K562 (cell line): ENCODE results near the gene ZMIZ1. TPM values are rescaled to one million over a fixed set of nuclear protein-coding genes. Genes with fewer than 3 reads are reported as not detected.

ENCODE experiments used
- ATAC-seq: fragments of 200-7000 bp; cut with Tn5 transposase; 3 replicates; pipeline ENCODE4 v1.9.1; 2020; ENCODE audit warnings: moderate library complexity
- BruUV-seq: library from RNA; stranded (reverse); fragments of 400-500 nt; replicated peaks from 2 replicates; lab custom pipeline; 2021; lab: Mats Ljungman, UMichigan
- CTCF ChIA-PET: fragments of 300-600 bp; formaldehyde crosslinking; extraction: SDS; loops from one replicate; lab custom pipeline; 2021; ENCODE audit warnings: low intra/inter-chr PET ratio; lab: Yijun Ruan, JAX
- POLR2A ChIA-PET: fragments of 300-600, 350-650 bp; sonication (Branson Sonifier 250); formaldehyde crosslinking; extraction: SDS; loops from one replicate; lab custom pipeline; 2021; ENCODE audit warnings: antibody characterized with exemption, inconsistent platforms; lab: Yijun Ruan, JAX
- DNase-seq, 4 experiments: peaks; one replicate each; pipeline versions ENCODE4 v3.0.0 to v3.0.0-alpha.2; 2011 to 2018; ENCODE audit warnings: low spot score in 3 of 4, mixed read lengths in 3 of 4; ENCODE audit errors: extremely low read depth in 1 of 4
- FAIRE-seq: peaks from 2 replicates; lab custom pipeline; 2011; peaks lifted over from hg19 to GRCh38; lab: Jason Lieb, UNC
- H2AFZ ChIP-seq: 2 replicates; pipeline ENCODE4 v1.6.0; 2011; ENCODE audit warnings: low read depth, low read length, control low read depth, inconsistent platforms
- H3K27ac ChIP-seq: fragments of 200-600 bp; 3 replicates; pipeline ENCODE4 v1.8.0; 2011; ENCODE audit warnings: low read depth, mild to moderate bottlenecking, control low read depth, inconsistent platforms, low read length, moderate library complexity, mixed read lengths; ENCODE audit errors: extremely low read depth
- H3K27me3 ChIP-seq, 2 experiments: fragments of 300-600 bp in 1 of 2; 2 replicates in 1 of 2; 3 replicates in 1 of 2; pipeline versions ENCODE4 v1.6.0 to v1.8.0; 2011; ENCODE audit warnings: inconsistent platforms in 2 of 2, low read length in 2 of 2, mild to moderate bottlenecking in 1 of 2, mixed read lengths in 1 of 2, moderate library complexity in 1 of 2; ENCODE audit not compliant: control insufficient read depth in 2 of 2, insufficient read depth in 2 of 2
- H3K36me3 ChIP-seq: fragments of 300-600 bp; 3 replicates; pipeline ENCODE4 v1.8.0; 2011; ENCODE audit warnings: mild to moderate bottlenecking, low read length, inconsistent platforms; ENCODE audit not compliant: control insufficient read depth, insufficient read depth
- H3K4me1 ChIP-seq, 2 experiments: fragments of 200-600 bp in 1 of 2; replicated peaks in 1 of 2; 2 replicates in 1 of 2; 3 replicates in 1 of 2; pipeline versions ENCODE4 v1.5.1 to v1.8.0; 2011; ENCODE audit warnings: inconsistent platforms in 2 of 2, low read length in 2 of 2, mild to moderate bottlenecking in 1 of 2, mixed read lengths in 1 of 2, moderate library complexity in 1 of 2; ENCODE audit not compliant: control insufficient read depth in 2 of 2, insufficient read depth in 2 of 2
- H3K4me2 ChIP-seq: 2 replicates; pipeline ENCODE4 v1.6.1; 2011; ENCODE audit warnings: low read length, control low read depth, inconsistent platforms, mixed read lengths; ENCODE audit not compliant: insufficient read depth
- H3K4me3 ChIP-seq: fragments of 200-600 bp; sonication (generic), shearing (Covaris generic); 2 replicates; pipeline ENCODE4 v1.5.1; 2016; ENCODE audit warnings: control low read depth, inconsistent platforms
- H3K79me2 ChIP-seq: fragments of 200-600 bp; 3 replicates; pipeline ENCODE4 v1.8.0; 2011; ENCODE audit warnings: low read length, inconsistent platforms; ENCODE audit not compliant: control insufficient read depth, insufficient read depth
- H3K9ac ChIP-seq, 2 experiments: 2 replicates each; pipeline versions ENCODE4 v1.6.0 to v1.6.1; 2011; ENCODE audit warnings: low read depth in 2 of 2, low read length in 2 of 2, control low read depth in 1 of 2, inconsistent platforms in 1 of 2, mild to moderate bottlenecking in 1 of 2, mixed read lengths in 1 of 2; ENCODE audit not compliant: insufficient read depth in 1 of 2
- H3K9me1 ChIP-seq: one replicate; pipeline ENCODE4 v1.6.0; 2011; ENCODE audit warnings: inconsistent platforms, mild to moderate bottlenecking, low read length, moderate library complexity; ENCODE audit not compliant: control insufficient read depth, insufficient read depth
- H3K9me3 ChIP-seq: replicated peaks from 2 replicates; pipeline ENCODE4 v1.5.1; 2011; ENCODE audit warnings: low read depth, low read length, inconsistent platforms; ENCODE audit not compliant: control insufficient read depth, insufficient read depth
- H4K20me1 ChIP-seq: replicated peaks from 2 replicates; pipeline ENCODE4 v1.6.1; 2011; ENCODE audit warnings: low read length, inconsistent platforms, mixed read lengths; ENCODE audit not compliant: control insufficient read depth, insufficient read depth
- BRF2 ChIP-seq: IDR thresholded peaks from 3 replicates; pipeline ENCODE4 v1.6.1; 2011; ENCODE audit warnings: borderline replicate concordance, mild to moderate bottlenecking; ENCODE audit not compliant: insufficient read length, insufficient read depth
- FOXA1 ChIP-seq: fragments of 450-650 bp; IDR thresholded peaks from 2 replicates; pipeline ENCODE4 v1.6.1; 2016; ENCODE audit warnings: mild to moderate bottlenecking, borderline replicate concordance
- IFI16 ChIP-seq: fragments of 250-450 bp; sonication (Bioruptor Pico); IDR thresholded peaks from 2 replicates; pipeline ENCODE4 v2.1.2; 2022; ENCODE audit warnings: mild to moderate bottlenecking, inconsistent platforms
- PCBP1 ChIP-seq: fragments of 200-400 bp; formaldehyde crosslinking; IDR thresholded peaks from 2 replicates; pipeline ENCODE4 v1.6.1; 2018; ENCODE audit warnings: mild to moderate bottlenecking, low read depth, low read length; ENCODE audit not compliant: poor library complexity, severe bottlenecking
- POLR2A ChIP-seq: fragments of 450-650 bp; conservative IDR thresholded peaks from 2 replicates; pipeline ENCODE4 v1.6.1; 2016
- RAD21 ChIP-seq, 2 experiments: fragments of 250-450 bp in 1 of 2; fragments of 450-650 bp in 1 of 2; sonication (Bioruptor Pico) in 1 of 2; formaldehyde crosslinking in 1 of 2; IDR thresholded peaks in 1 of 2; conservative IDR thresholded peaks in 1 of 2; 2 replicates each; pipeline versions ENCODE4 v1.4.0 to v1.8.0; 2020 to 2022; ENCODE audit warnings: mild to moderate bottlenecking in 2 of 2, moderate library complexity in 1 of 2
- WHSC1 ChIP-seq: IDR thresholded peaks from one replicate; pipeline ENCODE4 v1.6.1; 2012; ENCODE audit warnings: low read length, control low read depth, inconsistent platforms
- XRCC4 ChIP-seq: IDR thresholded peaks from one replicate; pipeline ENCODE4 v1.6.1; 2011; ENCODE audit not compliant: insufficient read depth, insufficient read length; ENCODE audit errors: extremely low read depth
- ZBTB33 ChIP-seq: sonication (generic); formaldehyde crosslinking; IDR thresholded peaks from 2 replicates; pipeline ENCODE4 v1.8.1; 2023; ENCODE audit warnings: mild to moderate bottlenecking, missing genetic modification reagents
- ZNF444 ChIP-seq: fragments of 250-450 bp; sonication (Bioruptor Pico); IDR thresholded peaks from 2 replicates; pipeline ENCODE4 v1.4.0; 2020; ENCODE audit warnings: mild to moderate bottlenecking, moderate library complexity
- ZNF699 ChIP-seq: fragments of 250-450 bp; sonication (Bioruptor Pico); IDR thresholded peaks from 2 replicates; pipeline ENCODE4 v1.8.0; 2021; ENCODE audit warnings: mild to moderate bottlenecking, moderate library complexity; ENCODE audit not compliant: insufficient replicate concordance
- WGBS: fragments of 100-300 bp; shearing (Covaris generic); methylation state at CpG from one replicate; pipeline ENCODE4 v1.1.6; 2016; ENCODE audit warnings: low coverage, mixed read lengths; ENCODE audit not compliant: insufficient coverage; ENCODE audit errors: missing lambda C conversion rate; 5-methylcytosine and 5-hydroxymethylcytosine counted together
- in situ Hi-C: fragments of 300-500 bp; cut with MboI; formaldehyde crosslinking; loops from 4 replicates; pipeline ENCODE4 v1.15.0; 2018; ENCODE audit warnings: inconsistent platforms, mixed read lengths
- intact Hi-C: fragments of 100-400 bp; cut with micrococcal nuclease; formaldehyde crosslinking; loops from 2 replicates; pipeline ENCODE4 v1.14.2; 2022
- polyA plus RNA-seq, 8 experiments: library from polyadenylated mRNA; depleted of rRNA in 4 of 8; stranded (reverse) in 5 of 8; unstranded in 3 of 8; fragments of >200 nt; fragmentation: Nextera tagmentation in 2 of 8; fragmentation: Illumina TruSeq in 1 of 8; extraction: Ambion mirVana in 2 of 8; extraction: Trizol in 1 of 8; gene quantifications; 2 replicates each; pipeline versions ENCODE4 v1.2.1 to v1.2.3, GENCODE V29; 2011 to 2014; ENCODE audit warnings: inconsistent platforms in 1 of 8, missing spikeins in 1 of 8
- total RNA-seq, 7 experiments: library from RNA; depleted of rRNA in 6 of 7; stranded (reverse); fragments of >200 nt in 6 of 7; fragmentation: Illumina TruSeq in 2 of 7; extraction: Trizol in 2 of 7; gene quantifications; 2 replicates each; pipeline versions ENCODE4 v1.2.1 to v1.2.3, GENCODE V29; 2011 to 2021; ENCODE audit warnings: low replicate concordance in 1 of 7
- TF ChIP-seq, protein P1 (sequence below): fragments of 250-450 bp; sonication (Bioruptor Pico); IDR thresholded peaks from 2 replicates; pipeline ENCODE4 v1.8.0; 2022; ENCODE audit warnings: moderate library complexity, mild to moderate bottlenecking, inconsistent platforms
- TF ChIP-seq, protein P2 (sequence below): fragments of 250-450 bp; sonication (Bioruptor Pico); IDR thresholded peaks from 2 replicates; pipeline ENCODE4 v1.5.0; 2020; ENCODE audit warnings: mild to moderate bottlenecking

The ZMIZ1 gene
- total and polyA plus RNA-seq, 9 of the 15 experiments (the other 6 are each of a cell fraction or from before 2014, with no cell fraction given) = 1.0 to 37.3 (median 4.3) TPM

DNA sequence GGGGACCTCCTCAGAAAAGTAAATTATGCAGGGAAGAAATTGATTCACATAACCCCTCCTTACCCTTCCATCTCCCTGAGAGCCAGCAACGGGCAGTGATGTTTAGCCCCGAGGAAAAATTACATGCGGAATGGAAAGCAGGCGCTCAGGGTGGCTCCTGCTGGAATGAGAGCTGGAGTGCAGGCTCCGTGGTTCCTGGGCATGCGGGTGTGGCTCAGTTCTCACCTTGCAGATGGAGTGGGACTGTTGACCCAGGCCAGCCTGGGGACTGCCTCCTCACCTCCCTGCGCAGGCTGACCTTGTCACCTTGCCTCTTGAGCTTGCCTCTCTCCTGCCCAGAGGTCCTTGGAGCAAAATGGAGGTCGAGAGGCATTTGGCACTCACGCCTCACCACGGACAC is 195.2 kb downstream of the ZMIZ1 start (continued):
- no peak for TF ChIP-seq RAD21 (CRISPR knock-in tag; conservative IDR thresholded peaks at IDR 0.05 in 1 of 2, IDR thresholded peaks at IDR 0.05 in 1 of 2)

- no TSS peak for BruUV-seq
- in situ Hi-C loops = no loop called here
- FAIRE-seq (no peak), ATAC-seq (no peak), DNase-seq (no peak)
- Histone ChIP-seq H3K9me3 (no peaks in the 10 kb centered on the region), H3K9me1 (no peaks in the 10 kb centered on the region), H2AFZ (no peak overlapping the region), H3K4me2 (no peak overlapping the region), H3K4me1 (peaks cover 4 to 16% of the 10 kb centered on the region in 2 experiments; a peak in 4 of 5 replicates), H3K9ac (peak overlapping the region in 1 of 2 experiments; percentile 30; a peak in 1 of 4 replicates), H3K27me3 (no peaks in the 10 kb centered on the region), H3K4me3 (no peak overlapping the region), H3K79me2 (no peaks in the 10 kb centered on the region), H3K36me3 (peaks cover 4% of the 10 kb centered on the region; the same call in 1 of the 3 replicates), H4K20me1 (peaks cover 25% of the 10 kb centered on the region), H3K27ac (no peak overlapping the region)
- TF ChIP-seq, protein P1, sequence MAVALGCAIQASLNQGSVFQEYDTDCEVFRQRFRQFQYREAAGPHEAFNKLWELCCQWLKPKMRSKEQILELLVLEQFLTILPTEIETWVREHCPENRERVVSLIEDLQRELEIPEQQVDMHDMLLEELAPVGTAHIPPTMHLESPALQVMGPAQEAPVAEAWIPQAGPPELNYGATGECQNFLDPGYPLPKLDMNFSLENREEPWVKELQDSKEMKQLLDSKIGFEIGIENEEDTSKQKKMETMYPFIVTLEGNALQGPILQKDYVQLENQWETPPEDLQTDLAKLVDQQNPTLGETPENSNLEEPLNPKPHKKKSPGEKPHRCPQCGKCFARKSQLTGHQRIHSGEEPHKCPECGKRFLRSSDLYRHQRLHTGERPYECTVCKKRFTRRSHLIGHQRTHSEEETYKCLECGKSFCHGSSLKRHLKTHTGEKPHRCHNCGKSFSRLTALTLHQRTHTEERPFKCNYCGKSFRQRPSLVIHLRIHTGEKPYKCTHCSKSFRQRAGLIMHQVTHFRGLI = no peak
- TF ChIP-seq XRCC4 (no peak), BRF2 (no peak), WHSC1 (no peak), IFI16 (CRISPR knock-in tag) (no peak), ZNF699 (CRISPR knock-in tag) (no peak), FOXA1 (no peak), PCBP1 (no peak), ZNF444 (CRISPR knock-in tag) (no peak), ZBTB33 (no peak), POLR2A (no peak)
- TF ChIP-seq, protein P2, sequence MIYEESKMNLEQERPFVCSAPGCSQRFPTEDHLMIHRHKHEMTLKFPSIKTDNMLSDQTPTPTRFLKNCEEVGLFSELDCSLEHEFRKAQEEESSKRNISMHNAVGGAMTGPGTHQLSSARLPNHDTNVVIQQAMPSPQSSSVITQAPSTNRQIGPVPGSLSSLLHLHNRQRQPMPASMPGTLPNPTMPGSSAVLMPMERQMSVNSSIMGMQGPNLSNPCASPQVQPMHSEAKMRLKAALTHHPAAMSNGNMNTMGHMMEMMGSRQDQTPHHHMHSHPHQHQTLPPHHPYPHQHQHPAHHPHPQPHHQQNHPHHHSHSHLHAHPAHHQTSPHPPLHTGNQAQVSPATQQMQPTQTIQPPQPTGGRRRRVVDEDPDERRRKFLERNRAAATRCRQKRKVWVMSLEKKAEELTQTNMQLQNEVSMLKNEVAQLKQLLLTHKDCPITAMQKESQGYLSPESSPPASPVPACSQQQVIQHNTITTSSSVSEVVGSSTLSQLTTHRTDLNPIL = no peak
- WGBS = 74% methylated on average over 5 of the region's 10 CpGs
- CTCF ChIA-PET = no interaction called here
- POLR2A ChIA-PET = interaction anchor here (0.6 to 1.3 kb wide), 2 partner anchors 19 to 164 kb away, joined by 3 to 4 read pairs; no protein-coding TSS in a partner anchor
- intact Hi-C loops = no loop called here
Observed at GRCh38 chr10:79264942-79265341, 196.2 kb downstream of the ZMIZ1 start.
